Activated CD4-positive, alpha-beta T cell treated with anti-CD3 and anti-CD28 coated beads for 24 hours (primary cell): ENCODE results near the gene EIF1AD.
"Not testable (repeated sequence)": the region's sequence is repeated elsewhere in the genome, so short reads cannot be mapped to it uniquely, and the experiment has no call there.

Experiments
- DNase-seq, 2 donors: peaks; one replicate each; pipeline ENCODE4 v3.0.0-alpha.2; 2020; ENCODE audit warnings: low read depth in 2 of 2

EIF1AD gene

DNA sequence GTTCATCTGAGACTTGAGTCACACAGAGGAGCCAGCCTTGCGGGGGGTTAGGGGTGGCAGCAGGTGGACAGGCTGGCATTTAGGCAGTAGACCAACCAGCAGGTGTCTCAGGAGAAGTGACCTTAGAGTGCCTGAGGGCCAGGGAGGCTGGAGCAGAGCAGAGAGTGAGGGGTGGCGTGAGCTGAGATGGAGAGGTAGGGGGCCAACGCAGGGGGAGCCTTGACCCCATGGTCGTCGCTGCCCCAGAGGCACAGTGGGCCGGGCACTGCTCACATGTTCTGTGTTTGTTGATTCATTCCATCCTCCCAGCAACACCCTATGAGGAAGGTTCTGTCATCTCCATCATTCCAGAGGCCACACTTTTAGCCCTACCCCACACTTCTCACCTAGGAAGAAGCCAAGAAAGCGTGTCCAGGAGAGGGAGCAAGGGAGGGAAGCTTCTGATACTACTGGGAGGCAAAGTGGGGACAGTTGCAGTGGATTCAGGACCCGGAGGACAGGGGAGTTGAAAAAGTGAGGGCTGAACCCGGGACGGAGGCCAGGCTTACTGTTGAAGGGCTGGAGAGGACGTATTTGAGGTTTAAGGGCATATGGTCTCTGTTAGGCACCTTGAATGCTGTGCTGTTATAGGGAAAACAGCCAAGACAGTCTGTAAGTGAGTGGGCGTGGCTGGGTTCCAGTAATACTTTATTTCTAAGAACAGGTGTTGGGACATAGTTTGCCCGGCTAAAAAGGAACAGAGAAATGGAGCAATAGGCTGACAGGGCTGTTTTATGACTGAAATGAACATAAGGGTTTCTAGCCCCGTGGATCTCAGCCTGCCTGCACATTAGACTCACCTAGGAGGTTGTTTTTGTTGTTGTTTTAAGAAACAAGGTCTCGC, 33.1 kb downstream of the EIF1AD start:
- no peak for DNase-seq

GRCh38 chr11:65967329-65967934, 34.5 kb downstream of the EIF1AD start:
- DNase-seq: no peak

- no peak for DNase-seq
Observed at GRCh38 chr11:65965986-65966762, 35.8 kb downstream of the EIF1AD start.

DNA sequence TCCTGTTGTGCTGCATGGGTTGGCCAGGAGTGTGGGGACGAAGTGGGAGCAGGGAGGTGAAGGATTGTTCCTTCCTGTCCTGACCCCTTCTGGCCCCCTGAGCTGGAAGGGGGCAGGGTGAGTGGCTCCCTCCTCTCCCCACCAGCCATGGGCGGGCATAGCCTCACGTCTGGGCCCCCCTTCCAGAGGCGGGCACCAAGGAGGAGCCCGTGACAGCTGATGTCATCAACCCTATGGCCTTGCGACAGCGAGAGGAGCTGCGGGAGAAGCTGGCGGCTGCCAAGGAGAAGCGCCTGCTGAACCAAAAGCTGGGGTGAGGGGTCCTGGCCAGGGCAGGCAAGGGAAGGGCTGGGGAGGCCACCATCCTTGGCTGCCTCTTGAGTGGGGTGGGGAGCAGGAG, 37.1 kb downstream of the EIF1AD start:
- DNase-seq: no peak

DNA sequence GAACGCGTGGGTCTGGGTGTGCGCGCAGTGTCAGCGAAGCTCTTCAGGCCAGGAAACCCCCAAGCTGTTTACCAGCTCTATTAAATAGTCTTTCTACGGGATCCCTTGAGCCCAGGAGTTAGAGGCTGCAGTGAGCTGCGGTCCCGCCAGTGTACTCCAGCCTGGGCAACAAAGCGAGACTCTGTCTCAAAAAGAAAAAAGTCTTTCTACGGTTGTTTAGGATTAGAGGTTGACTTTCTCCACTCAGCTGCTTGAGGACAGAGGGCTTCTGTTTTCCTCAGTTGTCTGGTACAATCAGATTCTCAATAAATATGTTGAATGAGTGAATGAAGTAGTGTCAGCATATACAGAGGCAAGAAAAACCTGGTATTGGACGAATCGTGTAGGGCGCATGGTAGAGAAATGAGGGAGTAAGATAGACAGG, 39.8 kb downstream of the EIF1AD start:
- DNase-seq: no peak

DNA sequence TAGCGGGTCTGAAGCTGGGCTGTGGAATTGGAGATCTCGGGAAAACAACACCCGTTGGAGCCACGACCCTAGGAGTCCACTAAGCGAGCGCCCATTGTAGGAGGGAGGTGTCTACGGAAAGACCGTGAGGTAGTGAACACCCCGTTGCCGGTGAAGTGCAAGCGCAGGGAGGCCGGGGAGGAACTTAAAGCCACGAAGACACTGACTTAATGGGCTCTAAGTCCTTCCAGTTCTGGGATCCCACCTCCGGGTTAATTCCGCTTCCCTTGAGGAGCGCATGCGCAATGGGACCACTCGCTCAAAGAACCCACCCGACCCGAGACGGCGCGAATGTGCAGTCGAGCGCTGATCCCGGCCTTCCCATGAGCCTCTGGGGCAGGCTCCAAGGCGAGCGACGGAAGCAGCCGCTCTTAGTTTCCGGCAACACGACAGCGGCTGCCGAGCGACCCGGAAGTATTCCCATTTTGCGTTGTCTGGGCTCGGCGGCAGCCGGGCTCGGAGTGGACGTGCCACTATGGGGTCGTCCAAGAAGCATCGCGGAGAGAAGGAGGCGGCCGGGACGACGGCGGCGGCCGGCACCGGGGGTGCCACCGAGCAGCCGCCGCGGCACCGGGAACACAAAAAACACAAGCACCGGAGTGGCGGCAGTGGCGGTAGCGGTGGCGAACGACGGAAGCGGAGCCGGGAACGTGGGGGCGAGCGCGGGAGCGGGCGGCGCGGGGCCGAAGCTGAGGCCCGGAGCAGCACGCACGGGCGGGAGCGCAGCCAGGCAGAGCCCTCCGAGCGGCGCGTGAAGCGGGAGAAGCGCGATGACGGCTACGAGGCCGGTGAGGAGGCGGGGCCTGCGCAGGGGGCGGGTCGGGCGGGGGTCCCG, 40.5 kb downstream of the EIF1AD start, which contains the start of gene SART1:
Gene SART1, plus strand, starts transcription at position 468 of the 874 bp plus-strand sequence. Its CDS starts 47 bp downstream, at position 515.
- DNase-seq: peak; percentile 92 to 93

- DNase-seq: no peak
Observed at GRCh38 chr11:65960824-65961266, 41.1 kb downstream of the EIF1AD start.

DNA sequence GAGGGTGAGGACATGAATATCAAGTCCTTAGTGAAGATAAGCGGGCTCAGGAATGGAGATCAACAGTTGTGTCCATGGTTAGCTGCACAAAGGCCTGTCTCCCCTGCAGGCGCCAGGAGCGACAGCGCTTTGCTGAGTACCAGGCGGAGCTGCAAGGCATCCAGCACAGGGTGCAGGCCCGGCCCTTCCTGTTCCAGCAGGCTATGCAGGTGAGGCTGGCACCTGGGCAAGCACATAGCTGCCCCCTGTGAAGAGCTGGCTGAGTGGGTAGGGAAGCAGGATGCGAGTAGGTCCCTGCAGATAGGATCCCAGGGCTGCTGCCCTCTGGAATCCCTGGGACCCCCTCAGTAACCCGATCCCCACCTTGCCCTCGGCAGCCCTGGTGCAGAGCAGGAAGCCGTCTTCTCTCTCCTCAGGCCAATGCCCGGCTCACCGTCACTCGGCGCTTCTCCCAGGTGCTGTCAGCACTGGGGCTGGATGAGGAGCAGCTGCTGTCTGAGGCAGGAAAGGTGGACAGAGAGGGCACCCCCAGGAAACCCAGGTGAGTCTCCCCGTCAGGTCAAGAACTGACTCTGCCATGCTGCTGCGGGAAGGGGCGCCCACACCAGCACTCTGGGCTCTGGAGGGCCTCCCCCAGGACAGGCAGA, 43.1 kb downstream of the EIF1AD start:
- DNase-seq: no peak

DNA sequence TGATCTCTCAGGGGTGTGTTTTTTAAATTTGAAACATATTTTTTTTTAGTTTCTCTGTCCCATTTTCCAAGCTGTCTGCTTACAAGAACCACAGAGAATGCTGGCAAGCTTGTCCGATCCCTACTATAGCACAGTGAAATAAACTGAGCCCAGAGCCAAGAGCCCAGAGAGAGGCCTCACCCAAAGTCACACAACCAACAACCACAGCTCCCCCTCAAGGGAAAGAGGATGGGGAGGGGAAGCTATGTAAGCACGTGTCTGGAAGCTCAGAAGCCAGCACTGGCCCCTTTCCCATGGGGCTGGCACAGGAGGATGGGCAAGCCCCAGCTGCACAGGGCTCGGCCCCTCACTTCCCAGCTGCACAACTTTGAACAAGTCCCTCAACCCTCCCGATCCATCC, 43.7 kb downstream of the EIF1AD start:
- no peak for DNase-seq

DNA sequence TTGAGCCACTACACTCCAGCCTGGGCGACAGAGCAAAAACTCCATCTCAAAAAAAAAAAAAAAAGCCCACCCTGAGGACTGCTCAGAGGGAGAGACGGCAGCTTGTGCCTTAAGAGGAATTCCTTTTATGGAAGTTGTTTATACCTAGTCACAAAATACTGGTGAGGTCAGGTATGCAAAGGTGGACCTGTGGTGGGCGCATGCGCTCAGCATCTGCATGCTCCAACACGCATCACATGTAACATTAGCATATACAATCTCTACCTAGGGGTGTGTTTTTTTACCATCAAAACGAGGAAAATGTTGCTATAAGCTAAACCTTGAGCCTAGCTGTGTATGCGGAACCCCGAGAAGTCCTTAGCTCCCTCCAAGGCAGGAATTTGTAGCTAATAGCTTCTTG, 47.2 kb downstream of the EIF1AD start:
- DNase-seq: no peak

GRCh38 chr11:65953471-65953870, 48.5 kb downstream of the EIF1AD start:
- DNase-seq: no peak

DNA sequence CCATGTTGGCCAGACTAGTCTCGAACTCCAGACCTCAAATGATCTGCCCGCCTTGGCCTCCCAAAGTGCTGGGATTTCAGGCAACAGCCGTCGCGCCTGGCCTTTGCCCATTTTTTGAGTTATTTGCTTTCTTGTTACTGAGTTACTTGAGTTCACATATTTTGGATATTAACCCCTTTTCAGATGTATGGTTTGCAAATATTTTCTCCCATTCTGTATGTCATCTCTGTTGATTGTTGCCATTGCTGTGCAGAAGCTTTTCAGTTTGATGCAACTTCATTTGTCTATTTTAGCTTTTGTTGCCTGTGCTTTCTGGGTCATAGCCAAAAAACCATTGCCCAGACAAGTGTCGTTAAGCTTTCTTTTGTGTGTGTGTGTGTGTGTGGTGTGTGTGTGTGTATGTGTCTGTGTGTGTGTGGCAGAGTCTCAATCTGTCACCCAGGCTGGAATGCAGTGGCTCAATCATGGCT, 49.9 kb downstream of the EIF1AD start:
- DNase-seq: no peak

GRCh38 chr11:65951641-65952040, 50.3 kb downstream of the EIF1AD start:
- DNase-seq: not testable (repeated sequence)

- DNase-seq: not testable (repeated sequence)
Observed at GRCh38 chr11:65950711-65951110, 51.2 kb downstream of the EIF1AD start.

DNA sequence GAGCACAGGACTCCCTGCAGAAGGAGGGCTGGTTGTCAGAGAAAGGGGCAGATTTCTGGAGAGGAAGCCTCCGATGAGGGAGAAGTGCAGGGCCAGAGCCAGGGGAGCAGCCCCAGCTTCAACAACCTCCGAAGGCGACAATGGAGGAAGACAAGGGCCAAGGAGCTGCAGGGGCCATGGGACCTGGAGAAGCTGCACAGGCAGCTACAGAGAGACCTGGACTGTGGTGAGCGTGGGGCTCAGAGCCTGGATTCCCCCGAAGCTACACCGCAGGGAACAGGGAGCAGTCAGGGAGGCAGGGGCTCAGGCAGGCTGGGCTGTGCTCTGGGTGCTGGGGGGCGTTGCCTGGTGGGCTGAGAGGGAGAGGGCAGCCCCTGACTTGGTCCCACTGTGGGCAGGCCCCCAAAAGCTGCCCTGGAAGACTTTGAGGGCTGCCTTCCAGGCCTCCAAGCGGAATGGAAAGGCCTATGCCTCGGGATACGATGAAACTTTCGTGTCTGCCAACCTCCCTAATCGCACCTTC, 54.3 kb downstream of the EIF1AD start:
- no peak for DNase-seq

GRCh38 chr11:65947133-65947532, 54.8 kb downstream of the EIF1AD start:
- DNase-seq: no peak

GRCh38 chr11:65946655-65947054, 55.3 kb downstream of the EIF1AD start:
- DNase-seq: no peak
